Common myeloid progenitor, CD34-positive (primary cell): ENCODE data around the gene AARS1.
A peak's percentile ranks its signal among the peaks of the same experiment; 100 is the strongest.
"Not testable (repeated sequence)": the region's sequence is repeated elsewhere in the genome, so short reads cannot be mapped to it uniquely, and the experiment has no call there.

Experiments used
- CTCF ChIA-PET: fragments of 350-600 bp; sonication (Branson Sonifier 250); formaldehyde crosslinking; loops from one replicate; lab custom pipeline; 2021; ENCODE audit warnings: antibody characterized with exemption; lab: Charles Lee
- POLR2A ChIA-PET: fragments of 350-600 bp; sonication (Branson Sonifier 250); formaldehyde crosslinking; loops from one replicate; lab custom pipeline; 2021; ENCODE audit warnings: antibody characterized with exemption; lab: Charles Lee
- DNase-seq, 3 donors: peaks; one replicate each; pipeline versions ENCODE4 v3.0.0 to v3.0.0-alpha.2; 2013
- H3K27ac ChIP-seq, 2 experiments: 1 replicate in 1 of 2; 2 replicates in 1 of 2; pipeline ENCODE4 v1.7.0; 2013; ENCODE audit warnings: inconsistent platforms in 2 of 2, low read length in 2 of 2, mild to moderate bottlenecking in 2 of 2, low read depth in 1 of 2, moderate library complexity in 1 of 2; ENCODE audit not compliant: severe bottlenecking in 2 of 2, insufficient read depth in 1 of 2, poor library complexity in 1 of 2
- H3K27me3 ChIP-seq, 5 experiments: replicated peaks in 2 of 5; 1 replicate in 3 of 5; 2 replicates in 2 of 5; pipeline versions ENCODE4 v1.6.1 to v1.7.0; 2013; ENCODE audit warnings: low read length in 4 of 5, mild to moderate bottlenecking in 2 of 5, moderate library complexity in 2 of 5, inconsistent platforms in 1 of 5; ENCODE audit not compliant: insufficient read depth in 5 of 5, control insufficient read depth in 4 of 5
- H3K36me3 ChIP-seq, 4 experiments: 1 replicate in 2 of 4; 2 replicates in 2 of 4; pipeline versions ENCODE4 v1.6.1 to v1.7.0; 2013; ENCODE audit warnings: low read length in 3 of 4, control low read depth in 1 of 4, mild to moderate bottlenecking in 1 of 4; ENCODE audit not compliant: control insufficient read depth in 4 of 4, insufficient read depth in 4 of 4
- H3K4me1 ChIP-seq, 4 experiments: 1 replicate in 3 of 4; 2 replicates in 1 of 4; pipeline versions ENCODE4 v1.6.1 to v1.7.1; 2013; ENCODE audit warnings: low read length in 3 of 4, mild to moderate bottlenecking in 3 of 4, control low read depth in 1 of 4, inconsistent platforms in 1 of 4, moderate library complexity in 1 of 4; ENCODE audit not compliant: control insufficient read depth in 4 of 4, insufficient read depth in 4 of 4; ENCODE audit errors: control extremely low read depth in 1 of 4
- H3K4me3 ChIP-seq, 7 experiments: 1 replicate in 4 of 7; 2 replicates in 3 of 7; pipeline versions ENCODE4 v1.5.1 to v1.7.0; 2013; ENCODE audit warnings: mild to moderate bottlenecking in 7 of 7, low read length in 6 of 7, moderate library complexity in 6 of 7, inconsistent platforms in 2 of 7, low read depth in 2 of 7, control low read depth in 1 of 7; ENCODE audit not compliant: insufficient read depth in 4 of 7, control insufficient read depth in 1 of 7; ENCODE audit errors: extremely low read depth in 1 of 7
- H3K9me3 ChIP-seq, 5 experiments: 1 replicate in 4 of 5; 2 replicates in 1 of 5; pipeline versions ENCODE4 v1.6.1 to v1.7.1; 2013; ENCODE audit warnings: low read length in 4 of 5, mild to moderate bottlenecking in 2 of 5, inconsistent platforms in 1 of 5, low read depth in 1 of 5, moderate library complexity in 1 of 5; ENCODE audit not compliant: control insufficient read depth in 4 of 5, insufficient read depth in 2 of 5; ENCODE audit errors: control extremely low read depth in 1 of 5
- WGBS: methylation state at CpG from one replicate; pipeline ENCODE4 v1.1.5; 2013; ENCODE audit not compliant: insufficient coverage; 5-methylcytosine and 5-hydroxymethylcytosine counted together

AARS1 gene

GRCh38 chr16:70298988-70299938 lies 10.0 kb upstream of the AARS1 start, which contains the start of gene DDX19B:
Gene DDX19B, plus strand, starts transcription at chr16:70299186. Its CDS starts 112 bp downstream, at chr16:70299298.
- POLR2A ChIA-PET = interaction anchor here (2.0 to 2.5 kb wide), 2 partner anchors 10 to 47 kb away, joined by 5 to 15 read pairs; partner anchors contain the start of genes AARS1 and DDX19A
- 0% methylated on average over 18 of the region's 37 CpGs for WGBS
- peak within 1 kb of the TSS; percentile 80 to 100 (median 84) for H3K4me3 ChIP-seq
- peak within 1 kb of the TSS; percentile 82 to 95 for H3K27ac ChIP-seq
- H3K36me3 ChIP-seq = peaks cover 2 to 12% (median 6%) of the 10 kb centered on the region in 4 experiments
- no peaks in the 10 kb centered on the region for H3K27me3 ChIP-seq
- H3K4me1 ChIP-seq = peaks cover 0 to 16% (median 9%) of the 10 kb centered on the region in 4 experiments
- H3K9me3 ChIP-seq = peaks cover 0 to 8% (median 3%) of the 10 kb centered on the region in 5 experiments
- peak; percentile 55 to 82 (median 76) for DNase-seq
- CTCF ChIA-PET = interaction anchor here (0.6 to 2.8 kb wide), 7 partner anchors 10 to 477 kb away, joined by 3 to 14 read pairs (median 4); partner anchors contain the start of genes AARS1 and DDX19A

GRCh38 chr16:70295634-70296033 lies 6.3 kb upstream of the AARS1 start:
- CTCF ChIA-PET = interaction anchor here (0.7 kb wide), 1 partner anchor 223 kb away, joined by 5 read pairs; no protein-coding TSS in a partner anchor
- no peaks in the 10 kb centered on the region for H3K36me3 ChIP-seq
- H3K27me3 ChIP-seq = no peaks in the 10 kb centered on the region
- H3K4me3 ChIP-seq = no peak overlapping the region
- no peak overlapping the region for H3K27ac ChIP-seq
- no peak for DNase-seq
- H3K9me3 ChIP-seq = peaks cover 0 to 2% (median 0%) of the 10 kb centered on the region in 5 experiments
- H3K4me1 ChIP-seq = peaks cover 0 to 16% (median 9%) of the 10 kb centered on the region in 4 experiments
- POLR2A ChIA-PET = no interaction called here

- Histone ChIP-seq H3K36me3 (no peaks in the 10 kb centered on the region), H3K27ac (no peak overlapping the region), H3K4me3 (no peak overlapping the region), H3K4me1 (peaks cover 0 to 17% (median 11%) of the 10 kb centered on the region in 4 experiments), H3K9me3 (peaks cover 0 to 2% (median 0%) of the 10 kb centered on the region in 5 experiments), H3K27me3 (no peaks in the 10 kb centered on the region)
- WGBS = 96% methylated on average over 27 of the region's 28 CpGs
- ChIA-PET CTCF (interaction anchor here (0.6 kb wide), 1 partner anchor 25 kb away, joined by 3 read pairs; no protein-coding TSS in a partner anchor), POLR2A (no interaction called here)
- DNase-seq = no peak
Observed at GRCh38 chr16:70294385-70295025, 5.2 kb upstream of the AARS1 start.

- 100% methylated on average over 2 of the region's 11 CpGs for WGBS
- H3K9me3 ChIP-seq, H3K36me3 ChIP-seq, CTCF ChIA-PET, H3K27me3 ChIP-seq, H3K27ac ChIP-seq, H3K4me3 ChIP-seq, DNase-seq: not testable (repeated sequence)
- peaks cover 0 to 13% (median 6%) of the 10 kb centered on the region in 4 experiments for H3K4me1 ChIP-seq
- POLR2A ChIA-PET = interaction anchor here (0.6 kb wide), 1 partner anchor 391 kb away, joined by 4 read pairs; no protein-coding TSS in a partner anchor
Observed at GRCh38 chr16:70292148-70292547, 2.8 kb upstream of the AARS1 start.

- Histone ChIP-seq H3K27me3 (no peaks in the 10 kb centered on the region), H3K4me3 (no peak overlapping the region), H3K36me3 (no peaks in the 10 kb centered on the region), H3K27ac (no peak overlapping the region), H3K4me1 (peaks cover 0 to 13% (median 6%) of the 10 kb centered on the region in 4 experiments), H3K9me3 (peaks cover 0 to 2% (median 0%) of the 10 kb centered on the region in 5 experiments)
- POLR2A ChIA-PET = interaction anchor here (0.6 kb wide), 1 partner anchor 471 kb away, joined by 3 read pairs; no protein-coding TSS in a partner anchor
- no peak for DNase-seq
- CTCF ChIA-PET = interaction anchor here (0.9 to 1.2 kb wide), 2 partner anchors 9 to 12 kb away, joined by 3 read pairs; no protein-coding TSS in a partner anchor
Observed at GRCh38 chr16:70290949-70291519, 1.7 kb upstream of the AARS1 start.

GRCh38 chr16:70287304-70287971 lies 1.9 kb downstream of the AARS1 start:
- H3K9me3 ChIP-seq, POLR2A ChIA-PET, H3K4me3 ChIP-seq, H3K27me3 ChIP-seq, DNase-seq: not testable (repeated sequence)
- Histone ChIP-seq H3K36me3 (peaks cover 1 to 23% (median 12%) of the 10 kb centered on the region in 4 experiments), H3K27ac (peak overlapping the region in 1 of 2 experiments; percentile 98), H3K4me1 (peaks cover 0 to 13% (median 6%) of the 10 kb centered on the region in 4 experiments)
- 100% methylated on average over 12 of the region's 17 CpGs for WGBS
- CTCF ChIA-PET = interaction anchor here (1.2 to 1.9 kb wide), 3 partner anchors 12 to 20 kb away, joined by 3 to 7 read pairs (median 4); no protein-coding TSS in a partner anchor
